Body of pancreas (tissue), 4 donors: ENCODE data around the gene THEM5. TPM values are rescaled to one million over a fixed set of nuclear protein-coding genes. Genes with fewer than 3 reads are reported as not detected.
"Not testable (repeated sequence)": the region's sequence is repeated elsewhere in the genome, so short reads cannot be mapped to it uniquely, and the experiment has no call there.

ENCODE experiments used
- ATAC-seq: fragments of 150-250 bp; one replicate; pipeline ENCODE4 v1.9.1; 2016
- DNase-seq, 4 donors: peaks; one replicate each; pipeline ENCODE4 v3.0.0-alpha.2; 2019
- H3K27ac ChIP-seq, 4 donors: fragments of 200-600 bp; sonication (generic); 1 replicate in 3 of 4; 2 replicates in 1 of 4; pipeline versions ENCODE4 v1.5.1 to v1.6.1; 2016 to 2019; ENCODE audit warnings: mild to moderate bottlenecking in 1 of 4, mixed read lengths in 1 of 4, moderate library complexity in 1 of 4
- H3K27me3 ChIP-seq, 2 donors: fragments of 200-600 bp; sonication (generic); one replicate each; pipeline ENCODE4 v1.6.0; 2016; ENCODE audit warnings: mild to moderate bottlenecking in 1 of 2
- H3K36me3 ChIP-seq, 2 donors: fragments of 200-600 bp; sonication (generic); replicated peaks in 1 of 2; 2 replicates each; pipeline ENCODE4 v1.5.1; 2016; ENCODE audit warnings: low read depth in 2 of 2; ENCODE audit not compliant: insufficient read depth in 1 of 2
- H3K4me1 ChIP-seq: fragments of 200-600 bp; sonication (generic); one replicate; pipeline ENCODE4 v1.6.0; 2016
- H3K4me3 ChIP-seq, 2 donors: fragments of 200-600 bp; sonication (generic); 1 replicate in 1 of 2; 2 replicates in 1 of 2; pipeline ENCODE4 v1.5.1; 2016 to 2019
- H3K9me3 ChIP-seq, 3 donors: fragments of 200-600 bp; sonication (generic); 1 replicate in 2 of 3; 2 replicates in 1 of 3; pipeline ENCODE4 v1.5.1; 2016
- POLR2A ChIP-seq, 3 donors: fragments of 450-650 bp; IDR thresholded peaks; one replicate each; pipeline ENCODE4 v1.6.1; 2016; ENCODE audit warnings: antibody characterized with exemption in 3 of 3, mild to moderate bottlenecking in 2 of 3
- whole genome bisulfite sequencing, 2 donors: methylation state at CpG; one replicate each; pipeline ENCODE4 v1.1.5; 2017; 5-methylcytosine and 5-hydroxymethylcytosine counted together
- intact Hi-C: fragments of 100-400 bp; cut with DNase I; formaldehyde crosslinking; loops from one replicate; pipeline ENCODE4 v1.15.1; 2023
- total RNA-seq, 2 donors: library from RNA; depleted of rRNA; stranded (reverse); fragments of >200 nt; gene quantifications; one replicate each; pipeline ENCODE4 v1.1.0, GENCODE V29; 2016
- TF ChIP-seq, protein P1 (sequence below), 7 experiments: fragments of 450-650 bp in 4 of 7; fragments of 200-600 bp in 3 of 7; sonication (generic) in 3 of 7; IDR thresholded peaks; one replicate each; pipeline ENCODE4 v1.5.1; 2016 to 2019; ENCODE audit warnings: antibody characterized with exemption in 7 of 7

The THEM5 gene
- total RNA-seq, 2 donors from 2014 or later = not detected

DNA sequence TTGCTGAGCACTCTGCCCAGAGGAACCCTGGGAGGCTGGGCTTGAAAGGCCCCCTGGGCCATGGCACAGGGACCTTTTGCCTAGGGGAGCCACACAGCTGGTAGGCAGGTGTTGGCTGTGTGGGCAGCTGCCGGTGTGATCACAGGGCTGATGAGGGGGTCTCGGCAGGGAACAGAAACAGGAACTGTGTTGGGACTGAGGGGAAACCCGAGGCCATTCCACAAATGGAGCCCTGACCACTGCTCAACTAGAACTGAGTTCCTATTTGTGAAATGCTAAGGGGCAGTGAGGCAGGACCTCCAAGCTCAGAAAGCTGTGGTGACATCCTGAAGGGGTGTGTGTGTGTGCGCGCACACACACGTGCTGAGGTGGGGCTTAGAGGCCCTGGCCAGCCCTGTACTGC lies 6.4 kb upstream of the THEM5 start:
- Histone ChIP-seq H3K36me3 (no peaks in the 10 kb centered on the region), H3K27me3 (no peaks in the 10 kb centered on the region), H3K9me3 (no peaks in the 10 kb centered on the region), H3K4me3 (no peak overlapping the region), H3K4me1 (no peaks in the 10 kb centered on the region), H3K27ac (no peak overlapping the region)
- TF ChIP-seq, protein P1, sequence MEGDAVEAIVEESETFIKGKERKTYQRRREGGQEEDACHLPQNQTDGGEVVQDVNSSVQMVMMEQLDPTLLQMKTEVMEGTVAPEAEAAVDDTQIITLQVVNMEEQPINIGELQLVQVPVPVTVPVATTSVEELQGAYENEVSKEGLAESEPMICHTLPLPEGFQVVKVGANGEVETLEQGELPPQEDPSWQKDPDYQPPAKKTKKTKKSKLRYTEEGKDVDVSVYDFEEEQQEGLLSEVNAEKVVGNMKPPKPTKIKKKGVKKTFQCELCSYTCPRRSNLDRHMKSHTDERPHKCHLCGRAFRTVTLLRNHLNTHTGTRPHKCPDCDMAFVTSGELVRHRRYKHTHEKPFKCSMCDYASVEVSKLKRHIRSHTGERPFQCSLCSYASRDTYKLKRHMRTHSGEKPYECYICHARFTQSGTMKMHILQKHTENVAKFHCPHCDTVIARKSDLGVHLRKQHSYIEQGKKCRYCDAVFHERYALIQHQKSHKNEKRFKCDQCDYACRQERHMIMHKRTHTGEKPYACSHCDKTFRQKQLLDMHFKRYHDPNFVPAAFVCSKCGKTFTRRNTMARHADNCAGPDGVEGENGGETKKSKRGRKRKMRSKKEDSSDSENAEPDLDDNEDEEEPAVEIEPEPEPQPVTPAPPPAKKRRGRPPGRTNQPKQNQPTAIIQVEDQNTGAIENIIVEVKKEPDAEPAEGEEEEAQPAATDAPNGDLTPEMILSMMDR (IDR thresholded peaks at IDR 0.05) = no peak
- no peak for TF ChIP-seq POLR2A (IDR thresholded peaks at IDR 0.05)
- intact Hi-C loops = no loop called here
- WGBS, 2 donors = 60 to 76% methylated on average over 3 to 5 of the region's 6 CpGs
- ATAC-seq (no peak), DNase-seq (no peak)

DNA sequence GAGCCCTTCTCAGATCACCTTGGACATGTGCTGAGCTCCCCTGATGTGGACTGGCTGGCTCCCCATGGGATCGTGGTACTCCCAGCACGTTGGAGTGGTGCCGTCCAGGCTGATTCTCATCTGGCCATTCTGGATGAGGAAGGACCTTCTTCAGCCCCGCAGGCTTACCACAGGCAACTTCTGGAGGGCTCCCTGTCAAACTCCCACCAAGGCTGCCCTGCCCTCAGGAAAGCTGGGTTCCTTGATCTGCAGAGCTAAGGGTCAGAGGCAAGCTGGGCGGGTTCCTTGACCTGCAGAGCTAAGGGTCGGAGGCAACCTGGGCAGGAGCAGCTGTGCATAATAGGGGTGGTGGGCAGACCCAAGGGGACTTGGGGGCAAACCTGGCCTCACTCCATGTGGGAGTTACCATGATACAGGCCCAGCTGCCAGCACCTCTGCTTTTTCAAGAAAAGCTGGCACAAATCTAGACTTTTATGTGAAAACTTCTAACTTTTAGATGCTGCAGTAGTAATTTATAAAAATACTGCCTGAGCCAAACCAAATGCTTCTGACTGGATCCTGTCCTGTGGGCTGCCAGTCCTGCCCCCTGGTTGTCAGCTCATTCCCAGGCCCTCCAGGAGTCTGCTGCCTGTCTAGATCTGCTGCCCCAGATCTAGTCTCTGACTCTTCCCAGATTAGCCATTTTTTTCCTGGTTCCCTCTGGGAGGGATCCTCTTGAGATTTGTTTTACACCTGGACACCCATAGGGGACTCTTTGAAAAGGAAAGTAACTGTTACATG lies 5.6 kb upstream of the THEM5 start:
- no peak for DNase-seq

GRCh38 chr1:151858030-151858746 lies 4.7 kb upstream of the THEM5 start:
- DNase-seq (no peak), ATAC-seq (no peak)
- TF ChIP-seq POLR2A (IDR thresholded peaks at IDR 0.05) = no peak
- TF ChIP-seq, protein P1 (IDR thresholded peaks at IDR 0.05) = no peak
- Histone ChIP-seq H3K27me3 (no peaks in the 10 kb centered on the region), H3K9me3 (no peaks in the 10 kb centered on the region), H3K4me1 (no peaks in the 10 kb centered on the region), H3K36me3 (no peaks in the 10 kb centered on the region), H3K4me3 (no peak overlapping the region), H3K27ac (no peak overlapping the region)
- intact Hi-C loops = no loop called here
- WGBS, 2 donors = 64 to 71% methylated on average over 3 of the region's 3 CpGs

More for the DNA sequence above, 5.6 kb upstream of the THEM5 start:
- no peaks in the 10 kb centered on the region for H3K4me1 ChIP-seq
- 64 to 84% methylated on average over 3 to 6 of the region's 6 CpGs for WGBS, 2 donors
- intact Hi-C loops = no loop called here
- H3K27me3 ChIP-seq = no peaks in the 10 kb centered on the region
- no peaks in the 10 kb centered on the region for H3K9me3 ChIP-seq
- no peak for ATAC-seq
- H3K27ac ChIP-seq = no peak overlapping the region
- H3K36me3 ChIP-seq = no peaks in the 10 kb centered on the region
- TF ChIP-seq POLR2A (IDR thresholded peaks at IDR 0.05) = no peak
- TF ChIP-seq, protein P1 (IDR thresholded peaks at IDR 0.05) = no peak
- H3K4me3 ChIP-seq = no peak overlapping the region

- Histone ChIP-seq H3K4me3 (no peak overlapping the region), H3K9me3 (no peaks in the 10 kb centered on the region), H3K27me3 (no peaks in the 10 kb centered on the region), H3K36me3 (no peaks in the 10 kb centered on the region), H3K27ac (no peak overlapping the region), H3K4me1 (no peaks in the 10 kb centered on the region)
- DNase-seq (no peak), ATAC-seq (no peak)
- intact Hi-C loops = no loop called here
- WGBS, 2 donors = 69 to 72% methylated on average over 4 of the region's 4 CpGs
- TF ChIP-seq POLR2A (IDR thresholded peaks at IDR 0.05) = no peak
Measured at GRCh38 chr1:151855933-151856332, 2.4 kb upstream of the THEM5 start.

DNA sequence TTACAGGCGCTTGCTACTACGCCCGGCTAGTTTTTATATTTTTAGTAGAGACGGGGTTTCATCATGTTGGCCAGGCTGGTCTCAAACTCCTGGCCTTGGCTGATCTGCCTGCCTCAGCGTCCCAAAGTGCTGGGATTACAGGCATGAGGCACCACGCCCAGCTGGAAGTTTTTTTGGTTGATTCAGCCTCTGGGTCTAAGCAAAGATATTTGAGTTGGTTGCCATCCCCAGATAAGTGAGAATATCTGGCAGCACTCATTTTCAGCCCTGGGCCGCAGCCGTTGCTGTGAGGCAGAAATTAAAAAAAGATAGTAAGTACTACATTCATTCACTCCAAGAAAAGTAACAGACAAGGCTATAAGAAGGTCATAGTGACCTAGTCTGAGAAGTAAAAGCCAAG lies 2.0 kb upstream of the THEM5 start:
- H3K4me1 ChIP-seq, H3K27me3 ChIP-seq, H3K36me3 ChIP-seq, H3K9me3 ChIP-seq, H3K27ac ChIP-seq, intact Hi-C loops, H3K4me3 ChIP-seq, ATAC-seq, DNase-seq: not testable (repeated sequence)
- WGBS, 2 donors = 70 to 83% methylated on average over 8 of the region's 8 CpGs
